Stimulated activated CD4-positive, alpha-beta T cell treated with anti-CD3 and anti-CD28 coated beads, Interleukin-1b, Interleukin-23, amount 100 ng/mL, for 48 hours (primary cell): Measurements from ENCODE around the gene EFHC1.

ENCODE experiments used
- DNase-seq: peaks from one replicate; pipeline ENCODE4 v3.0.0-alpha.2; 2020

Gene EFHC1

DNA sequence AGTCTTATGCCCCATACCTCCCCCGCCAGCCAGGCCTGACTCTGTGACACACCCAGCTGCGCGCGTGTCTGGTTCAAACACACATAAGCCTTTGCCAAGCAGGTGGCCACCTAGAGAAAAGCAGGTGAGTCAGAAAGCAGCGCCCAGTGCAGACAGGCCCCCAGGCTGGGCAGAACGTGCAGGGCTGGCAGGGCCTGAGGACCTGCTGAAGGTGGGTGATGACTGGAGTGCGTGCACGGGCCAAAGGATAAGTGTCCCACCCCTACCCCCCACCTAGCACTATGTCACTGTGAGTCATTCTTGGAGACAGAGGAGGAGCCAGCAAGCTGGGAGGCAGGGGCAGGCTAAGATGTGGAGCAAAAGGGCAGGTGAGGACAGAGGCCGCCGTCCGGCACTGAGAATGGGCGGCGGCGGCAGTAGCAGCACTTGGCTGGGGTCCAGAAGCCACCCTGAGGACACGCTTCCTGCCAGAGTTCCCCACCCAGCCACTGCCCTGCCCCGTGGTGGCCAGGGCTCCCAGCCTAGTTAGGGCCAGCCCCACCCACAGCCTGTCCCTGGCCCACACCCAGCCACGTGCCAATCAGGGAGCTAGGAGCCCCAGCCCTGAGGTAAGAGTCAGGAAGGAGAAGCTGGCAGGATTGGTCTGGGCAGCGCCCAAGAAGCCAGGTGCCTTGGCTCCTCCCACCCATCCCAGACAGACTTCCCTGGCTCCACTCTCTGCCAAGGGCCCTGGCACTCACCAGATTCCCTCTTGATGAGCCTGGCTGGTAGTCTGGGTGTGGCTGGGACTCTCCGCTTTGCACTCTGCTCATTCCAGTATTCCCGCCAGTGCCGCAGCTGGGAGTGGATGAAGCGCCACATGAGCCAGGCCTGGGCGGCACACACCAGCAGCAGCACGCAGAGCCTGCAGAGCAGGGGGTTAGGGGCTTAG is 84.0 kb downstream of the EFHC1 start:
- DNase-seq, result no peak

DNA sequence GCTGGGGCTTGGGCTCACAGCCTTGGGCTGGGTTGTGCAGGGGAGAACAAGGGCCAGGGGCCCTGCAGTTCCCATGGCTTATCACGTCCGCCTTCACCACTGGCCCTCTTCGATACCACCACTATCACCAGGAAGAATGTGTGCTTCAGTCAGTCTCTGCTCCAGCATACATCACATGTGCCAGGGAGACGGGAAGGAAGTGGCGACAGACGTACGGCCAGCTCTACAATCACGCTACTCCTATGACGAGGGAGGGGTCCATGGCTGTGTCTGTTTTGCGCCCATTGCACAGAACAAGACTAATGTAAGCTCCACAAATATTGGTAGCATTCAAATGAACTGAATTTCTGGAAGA is 84.6 kb downstream of the EFHC1 start:
- DNase-seq, result no peak

GRCh38 chr6:52505726-52506409 is 85.7 kb downstream of the EFHC1 start:
- no peak for DNase-seq

- DNase-seq, result no peak
These were observed 86.3 kb downstream of the EFHC1 start for GRCh38 chr6:52506476-52506875.

DNA sequence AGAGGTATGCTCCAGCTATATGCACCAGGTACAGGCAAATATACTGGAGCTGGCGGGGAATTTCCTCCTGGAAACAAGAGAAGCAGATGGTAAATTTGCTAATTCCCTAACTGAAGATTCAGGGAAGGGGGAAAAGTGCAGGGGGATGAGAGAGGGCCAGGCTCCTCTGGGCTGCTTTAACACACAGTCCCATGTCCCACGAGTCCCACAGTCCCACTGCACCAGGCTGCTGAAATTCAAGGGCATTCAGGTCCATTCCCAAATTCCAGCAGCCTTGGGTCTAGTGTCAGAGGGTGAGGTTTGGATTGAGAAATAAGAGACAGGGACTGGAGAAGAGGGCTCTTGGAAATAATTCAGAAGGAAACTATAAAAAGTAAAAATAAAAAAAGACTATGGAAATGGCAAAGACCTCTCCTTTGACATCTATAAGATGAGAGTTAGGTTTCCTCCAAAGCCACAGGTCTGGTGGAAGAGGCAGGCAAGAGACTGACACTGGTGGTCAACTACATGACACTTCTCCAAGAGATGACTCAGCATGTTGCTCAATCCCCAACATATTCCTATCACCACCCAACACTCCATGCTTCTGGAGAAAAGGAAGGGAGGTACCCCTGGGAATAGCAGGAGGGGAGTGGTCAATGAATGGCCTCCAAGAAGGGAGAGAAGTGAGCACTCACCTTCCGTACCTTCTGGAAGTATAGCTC is 87.6 kb downstream of the EFHC1 start:
- DNase-seq, result no peak

DNA sequence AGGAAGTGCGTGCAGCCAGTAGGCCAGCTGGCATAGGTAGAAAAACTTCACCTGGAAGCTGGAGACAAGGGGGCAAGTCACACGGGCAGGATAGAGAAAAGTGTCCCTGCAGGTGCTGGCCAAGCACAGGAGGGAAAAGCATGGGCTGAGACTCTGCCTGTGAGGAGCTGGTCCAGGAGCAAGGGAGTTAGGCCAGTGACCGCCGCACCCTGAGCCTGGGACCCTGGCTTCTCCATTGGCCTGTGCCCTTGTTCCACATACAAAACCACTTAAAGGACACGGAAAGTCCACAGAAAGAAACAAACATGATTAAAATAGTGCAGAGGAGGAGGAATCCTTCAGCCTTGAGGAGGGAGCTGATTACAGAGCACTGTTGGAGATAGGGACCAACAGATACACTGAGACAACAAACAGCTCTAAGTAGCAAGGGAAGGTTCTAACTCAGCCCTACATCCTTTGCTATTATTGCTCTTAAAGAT is 88.2 kb downstream of the EFHC1 start:
- no peak for DNase-seq

DNA sequence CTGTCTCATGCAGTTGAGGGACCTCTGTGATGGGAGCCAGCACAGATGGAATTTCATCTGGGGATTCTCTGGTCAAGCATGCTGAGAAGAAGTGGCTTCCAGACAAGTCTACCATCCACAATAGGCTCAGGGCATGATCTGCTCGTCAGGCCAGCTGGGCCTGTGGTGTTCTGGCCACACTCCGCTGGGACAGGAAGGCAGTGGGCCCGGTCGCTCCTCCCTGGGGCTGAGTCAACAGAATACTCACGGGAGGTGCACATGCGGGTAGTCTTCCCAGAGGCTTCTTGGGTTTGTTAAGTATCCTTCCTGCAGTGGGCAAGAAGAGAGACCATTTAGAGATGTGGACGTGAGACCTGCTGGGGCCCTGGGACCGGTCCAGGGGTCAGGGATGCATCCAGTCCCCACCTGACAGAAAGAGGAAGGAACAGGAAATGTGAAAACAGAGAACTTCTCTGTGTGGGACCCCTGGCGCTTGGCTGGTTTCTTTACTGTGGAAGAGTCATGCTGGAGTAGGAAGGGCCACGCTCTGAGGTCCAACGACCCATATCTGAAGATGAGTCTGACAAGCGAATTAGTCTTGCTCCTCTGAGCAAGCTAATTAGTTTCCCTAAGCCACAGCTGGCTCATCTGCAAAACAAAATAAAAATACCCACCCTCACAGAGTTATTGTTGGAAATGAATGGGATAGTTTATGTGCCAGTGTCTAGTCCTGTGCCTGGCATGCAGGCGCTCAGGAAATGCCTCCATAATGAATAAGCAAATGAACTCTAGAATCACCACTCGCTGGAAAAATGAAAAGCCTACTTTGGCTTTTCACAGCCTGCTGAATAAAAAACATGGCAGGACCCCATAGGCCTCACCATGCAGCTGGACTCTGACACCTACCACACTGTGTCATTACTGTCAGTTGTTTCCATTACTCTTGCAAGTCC is 89.4 kb downstream of the EFHC1 start:
- DNase-seq, result no peak

GRCh38 chr6:52510213-52510562 is 90.0 kb downstream of the EFHC1 start:
- DNase-seq, result no peak

DNA sequence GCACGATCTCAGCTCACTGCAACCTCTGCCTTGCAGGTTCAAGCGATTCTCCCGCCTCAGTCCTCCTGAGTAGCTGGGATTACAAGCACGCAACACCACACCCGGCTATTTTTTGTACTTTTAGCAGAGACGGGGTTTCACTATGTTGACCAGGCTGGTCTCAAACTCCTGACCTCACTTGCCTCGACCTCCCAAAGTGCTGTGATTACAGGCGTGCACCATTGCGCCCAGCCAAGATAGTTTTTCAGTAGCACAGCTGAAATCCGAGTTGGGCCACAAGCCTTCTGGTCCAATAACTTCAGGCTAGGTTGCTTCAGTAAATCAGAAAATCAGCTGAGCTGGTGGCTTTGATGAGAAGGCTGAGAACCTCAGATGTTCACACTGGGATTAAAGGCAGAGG is 91.0 kb downstream of the EFHC1 start:
- no peak for DNase-seq

- no peak for DNase-seq
These were observed 91.5 kb downstream of the EFHC1 start for GRCh38 chr6:52511572-52512151.

- no peak for DNase-seq
These were observed 92.1 kb downstream of the EFHC1 start for GRCh38 chr6:52512199-52512598.

DNA sequence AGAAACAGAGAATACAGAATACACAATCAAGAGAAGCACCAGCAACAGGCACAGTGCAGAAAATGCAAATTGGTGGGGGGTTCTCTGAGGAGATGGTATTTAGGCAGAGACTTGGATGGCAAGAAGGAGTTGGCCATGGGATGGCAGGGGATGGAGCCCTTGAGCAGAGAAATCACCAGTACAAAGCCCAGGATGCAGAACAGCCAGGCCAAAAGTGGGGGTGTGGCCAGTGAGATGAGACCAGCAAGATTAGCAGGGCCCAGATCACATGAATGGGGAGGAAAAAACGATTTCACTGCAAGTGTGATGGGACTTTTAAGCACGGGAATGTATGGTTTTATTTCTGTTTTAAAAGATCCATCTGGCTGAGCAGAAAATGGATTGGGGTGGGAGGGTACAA is 93.3 kb downstream of the EFHC1 start:
- no peak for DNase-seq

- DNase-seq, result no peak
These were observed 93.8 kb downstream of the EFHC1 start for GRCh38 chr6:52513896-52514295.

DNA sequence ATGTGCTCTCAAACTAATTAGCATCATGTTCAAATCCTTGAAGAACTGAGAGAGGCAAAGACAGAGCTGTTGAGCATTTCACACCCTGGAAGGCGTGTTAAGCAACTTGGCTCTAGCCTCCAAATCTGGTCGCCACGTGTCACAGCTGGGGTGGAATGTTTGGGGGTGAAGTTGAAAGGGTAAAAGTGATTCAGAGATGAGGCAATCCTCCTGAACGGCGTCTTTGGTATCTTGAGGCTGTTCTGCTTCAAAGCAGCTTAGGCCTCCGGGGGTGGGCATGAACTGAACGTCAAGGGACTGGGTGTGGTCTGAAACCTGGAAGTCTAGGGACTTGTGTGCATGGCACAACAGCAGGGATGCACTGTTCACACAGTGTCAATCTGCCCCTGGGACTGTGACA is 94.4 kb downstream of the EFHC1 start:
- peak; percentile 44 for DNase-seq

GRCh38 chr6:52515219-52515960 is 95.2 kb downstream of the EFHC1 start:
- DNase-seq, result no peak

DNA sequence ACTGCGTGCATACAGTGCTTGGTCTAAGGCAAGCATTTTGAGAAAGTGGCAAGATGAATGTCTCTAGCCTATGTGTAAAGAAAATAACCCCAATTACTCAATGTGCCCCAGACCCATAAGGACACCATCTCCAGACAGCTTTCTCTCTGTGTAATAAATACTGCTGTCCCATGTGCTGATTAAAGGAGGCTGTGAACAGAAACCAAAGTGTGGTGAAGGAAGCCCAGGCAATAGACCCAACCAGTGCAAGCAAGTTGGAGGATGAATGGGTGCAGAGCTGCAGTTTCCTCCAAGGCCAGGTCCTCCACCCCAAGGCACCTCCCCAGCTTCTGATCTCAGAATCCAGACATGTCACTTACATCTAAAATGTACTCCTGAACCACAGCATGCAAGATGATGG is 96.1 kb downstream of the EFHC1 start:
- no peak for DNase-seq

- no peak for DNase-seq
These were observed 96.8 kb downstream of the EFHC1 start for GRCh38 chr6:52516943-52517342.

DNA sequence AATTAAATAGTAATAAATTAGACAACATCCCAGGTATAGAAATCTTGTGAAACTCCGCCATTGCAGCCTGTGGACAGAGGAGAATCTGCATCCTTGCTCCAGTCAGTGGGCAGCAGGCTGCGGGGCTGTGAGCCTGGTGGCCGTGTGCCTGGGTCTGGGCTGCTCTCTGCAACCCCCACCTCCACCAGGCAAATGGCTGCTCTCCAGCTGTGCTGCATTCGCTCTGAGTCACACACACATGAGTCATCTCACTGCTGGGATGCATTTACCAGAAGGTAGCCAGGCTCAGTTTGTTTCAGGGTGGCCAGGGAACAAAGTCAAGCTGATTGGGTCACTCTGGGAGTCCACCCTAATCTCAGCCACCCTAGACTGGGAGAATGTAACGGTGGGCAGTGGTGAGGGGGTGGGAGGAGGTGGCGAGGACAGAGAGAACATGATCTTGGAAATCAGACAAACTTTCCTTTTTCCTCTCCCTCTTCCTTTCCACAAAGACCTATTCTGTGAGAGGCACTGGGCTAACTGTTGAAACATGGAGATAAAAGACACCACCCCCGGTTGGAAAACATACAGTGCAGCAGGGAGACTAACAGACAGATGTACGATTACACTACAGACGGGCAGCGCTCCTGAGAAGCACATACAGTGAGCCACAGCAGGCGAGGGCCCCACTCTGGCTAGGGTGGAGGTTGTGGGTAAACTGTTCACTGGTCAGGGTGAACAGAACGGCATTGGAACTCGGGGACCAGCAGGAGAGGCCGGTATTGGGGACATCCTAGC is 97.5 kb downstream of the EFHC1 start:
- DNase-seq, result peak; percentile 72

GRCh38 chr6:52518279-52518945 is 98.3 kb downstream of the EFHC1 start:
- no peak for DNase-seq

DNA sequence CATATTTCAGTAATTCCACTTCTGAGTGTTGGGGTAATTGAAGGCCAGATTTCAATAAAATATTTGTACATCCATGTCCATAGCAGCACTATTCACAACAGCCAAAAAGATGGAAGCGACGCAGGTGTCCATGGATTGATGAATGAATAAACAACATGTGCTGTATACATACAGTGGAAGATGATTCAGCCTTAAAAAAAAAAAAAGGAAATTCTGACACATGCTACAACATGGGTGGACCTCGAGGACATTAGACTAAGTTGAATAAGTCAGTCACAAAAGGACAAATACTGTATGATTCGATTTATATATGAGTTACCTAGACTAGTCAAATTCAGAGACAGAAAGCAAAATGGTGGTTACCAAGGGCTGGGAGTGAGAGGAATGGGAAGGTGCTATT is 99.5 kb downstream of the EFHC1 start:
- DNase-seq, result no peak
